Measurements from ENCODE around the gene CCDC85C.

DNA sequence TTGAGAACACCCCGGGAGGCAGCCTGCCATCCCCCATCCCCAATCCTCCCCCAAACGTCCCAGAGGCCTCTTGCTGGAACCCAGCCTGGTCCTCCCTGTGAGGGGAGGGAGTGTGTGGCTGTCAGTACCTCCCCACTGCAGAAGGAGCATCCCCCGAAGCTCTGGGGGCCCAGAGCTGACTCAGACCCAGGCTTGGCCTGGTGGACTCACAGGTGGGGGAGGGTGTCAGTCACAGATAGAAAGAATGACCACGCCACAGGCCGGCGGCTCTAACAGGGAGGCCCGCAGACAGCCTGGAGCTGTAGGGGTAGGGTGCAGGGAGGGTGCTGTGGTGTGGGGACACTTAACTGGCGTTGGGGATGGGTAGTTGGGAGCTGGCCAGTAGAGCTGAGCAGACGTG lies 46.2 kb upstream of the CCDC85C start:
- TF ChIP-seq, protein P1, sequence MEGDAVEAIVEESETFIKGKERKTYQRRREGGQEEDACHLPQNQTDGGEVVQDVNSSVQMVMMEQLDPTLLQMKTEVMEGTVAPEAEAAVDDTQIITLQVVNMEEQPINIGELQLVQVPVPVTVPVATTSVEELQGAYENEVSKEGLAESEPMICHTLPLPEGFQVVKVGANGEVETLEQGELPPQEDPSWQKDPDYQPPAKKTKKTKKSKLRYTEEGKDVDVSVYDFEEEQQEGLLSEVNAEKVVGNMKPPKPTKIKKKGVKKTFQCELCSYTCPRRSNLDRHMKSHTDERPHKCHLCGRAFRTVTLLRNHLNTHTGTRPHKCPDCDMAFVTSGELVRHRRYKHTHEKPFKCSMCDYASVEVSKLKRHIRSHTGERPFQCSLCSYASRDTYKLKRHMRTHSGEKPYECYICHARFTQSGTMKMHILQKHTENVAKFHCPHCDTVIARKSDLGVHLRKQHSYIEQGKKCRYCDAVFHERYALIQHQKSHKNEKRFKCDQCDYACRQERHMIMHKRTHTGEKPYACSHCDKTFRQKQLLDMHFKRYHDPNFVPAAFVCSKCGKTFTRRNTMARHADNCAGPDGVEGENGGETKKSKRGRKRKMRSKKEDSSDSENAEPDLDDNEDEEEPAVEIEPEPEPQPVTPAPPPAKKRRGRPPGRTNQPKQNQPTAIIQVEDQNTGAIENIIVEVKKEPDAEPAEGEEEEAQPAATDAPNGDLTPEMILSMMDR (conservative IDR thresholded peaks at IDR 0.05; ENCODE audit: low read depth in 2 of 2): no peak
- no peak for TF ChIP-seq REST (IDR thresholded peaks at IDR 0.05; ENCODE audit: unreplicated experiment)
- TF ChIP-seq POLR2AphosphoS5 (IDR thresholded peaks at IDR 0.05; ENCODE audit: low read depth): no peak
- no peak for TF ChIP-seq ETS1 (IDR thresholded peaks at IDR 0.05)
- TF ChIP-seq EZH2 (IDR thresholded peaks at IDR 0.05; ENCODE audit: low read depth, unreplicated experiment): no peak
- no peak for TF ChIP-seq CREB1 (CRISPR knock-in tag; IDR thresholded peaks at IDR 0.05; ENCODE audit: low read depth)
- no peak for TF ChIP-seq EZH2phosphoT487 (IDR thresholded peaks at IDR 0.05; ENCODE audit: unreplicated experiment)
- no peak for TF ChIP-seq JUNB (IDR thresholded peaks at IDR 0.05; ENCODE audit: unreplicated experiment)
- no peak for TF ChIP-seq ZNF331 (CRISPR knock-in tag; IDR thresholded peaks at IDR 0.05; ENCODE audit: low read depth)
- no peak for TF ChIP-seq STAT1 (IDR thresholded peaks at IDR 0.05; ENCODE audit: unreplicated experiment)
